Osteocyte (in vitro differentiated cells): ENCODE data around the gene LHX1. TPM values are rescaled to one million over a fixed set of nuclear protein-coding genes. Genes with fewer than 3 reads are reported as not detected.

ENCODE experiments used
- DNase-seq: peaks from one replicate; pipeline ENCODE4 v3.0.0; 2021; ENCODE audit warnings: mixed read lengths; ENCODE audit not compliant: unreplicated experiment; ENCODE audit errors: extremely low spot score
- H3K27ac Mint-ChIP-seq: one replicate; pipeline ENCODE4 v1.8.0; 2021; ENCODE audit warnings: mild to moderate bottlenecking, mixed read lengths; ENCODE audit not compliant: unreplicated experiment
- H3K27me3 Mint-ChIP-seq: one replicate; pipeline ENCODE4 v1.8.0; 2021; ENCODE audit warnings: mixed read lengths; ENCODE audit not compliant: unreplicated experiment
- H3K36me3 Mint-ChIP-seq: one replicate; pipeline ENCODE4 v1.8.0; 2021; ENCODE audit warnings: mixed read lengths; ENCODE audit not compliant: unreplicated experiment
- H3K4me1 Mint-ChIP-seq: one replicate; pipeline ENCODE4 v1.8.0; 2021; ENCODE audit warnings: mixed read lengths; ENCODE audit not compliant: unreplicated experiment
- H3K4me3 Mint-ChIP-seq: one replicate; pipeline ENCODE4 v1.8.0; 2021; ENCODE audit warnings: mild to moderate bottlenecking, moderate library complexity, mixed read lengths; ENCODE audit not compliant: unreplicated experiment
- H3K9me3 Mint-ChIP-seq: one replicate; pipeline ENCODE4 v1.8.0; 2021; ENCODE audit warnings: mixed read lengths; ENCODE audit not compliant: unreplicated experiment
- CTCF ChIP-seq: fragments of 200-600 bp; sonication (generic); IDR thresholded peaks from 2 replicates; pipeline ENCODE4 v1.5.0; 2021; ENCODE audit warnings: antibody characterized with exemption, mild to moderate bottlenecking, moderate library complexity
- total RNA-seq: library from RNA; stranded (reverse); gene quantifications from 2 replicates; pipeline ENCODE4 v1.2.1, GENCODE V29; 2021

The LHX1 gene
- total RNA-seq, 1 donor from 2014 or later = not detected

- TF ChIP-seq CTCF = no peak
- H3K4me1 Mint-ChIP-seq = peaks cover 29% of the 10 kb centered on the region
- no peak overlapping the region for H3K4me3 Mint-ChIP-seq
These were observed 8.9 kb downstream of the LHX1 start for GRCh38 chr17:36945959-36946725.

GRCh38 chr17:36946726-36947091 lies 9.4 kb downstream of the LHX1 start:
- Mint-ChIP-seq H3K4me3 (no peak overlapping the region), H3K9me3 (no peaks in the 10 kb centered on the region), H3K36me3 (peaks cover 4% of the 10 kb centered on the region), H3K27ac (no peak overlapping the region), H3K4me1 (peaks cover 26% of the 10 kb centered on the region), H3K27me3 (peaks cover 51% of the 10 kb centered on the region)
- no peak for TF ChIP-seq CTCF
- DNase-seq = no peak

More at GRCh38 chr17:36945959-36946725, 8.9 kb downstream of the LHX1 start:
- Mint-ChIP-seq H3K27me3 (peaks cover 57% of the 10 kb centered on the region), H3K36me3 (no peaks in the 10 kb centered on the region), H3K27ac (no peak overlapping the region), H3K9me3 (no peaks in the 10 kb centered on the region)
- DNase-seq = no peak

GRCh38 chr17:36947922-36948716 lies 10.8 kb downstream of the LHX1 start:
- Mint-ChIP-seq H3K27ac (peak overlapping the region; percentile 94), H3K9me3 (no peaks in the 10 kb centered on the region), H3K4me3 (peak overlapping the region; percentile 95), H3K27me3 (peaks cover 49% of the 10 kb centered on the region), H3K36me3 (peaks cover 18% of the 10 kb centered on the region), H3K4me1 (peaks cover 29% of the 10 kb centered on the region)
- no peak for DNase-seq
- TF ChIP-seq CTCF = no peak

GRCh38 chr17:36948717-36949460 lies 11.6 kb downstream of the LHX1 start, which contains the start of gene AATF:
Gene AATF (plus strand): TSS chr17:36948954. CDS start chr17:36949126, 172 bp downstream.
- H3K36me3 Mint-ChIP-seq = peaks cover 22% of the 10 kb centered on the region
- H3K4me1 Mint-ChIP-seq = peaks cover 29% of the 10 kb centered on the region
- H3K9me3 Mint-ChIP-seq = no peaks in the 10 kb centered on the region
- H3K27ac Mint-ChIP-seq = peak within 1 kb of the TSS; percentile 94
- TF ChIP-seq CTCF = no peak
- peak; percentile 99 for DNase-seq
- peaks cover 42% of the 10 kb centered on the region for H3K27me3 Mint-ChIP-seq
- H3K4me3 Mint-ChIP-seq = peak within 1 kb of the TSS; percentile 95
